PC-3 (cell line): Measurements from ENCODE around the gene RAB17. TPM values are rescaled to one million over a fixed set of nuclear protein-coding genes. Genes with fewer than 3 reads are reported as not detected.

Source experiments
- ATAC-seq: fragments of 200-7000 bp; cut with Tn5 transposase; 2 replicates; pipeline ENCODE4 v1.9.1; 2020; ENCODE audit warnings: mild to moderate bottlenecking, moderate library complexity
- BruUV-seq: library from RNA; stranded (reverse); fragments of 400-500 nt; replicated peaks from 2 replicates; lab custom pipeline; 2021; lab: Mats Ljungman, UMichigan
- CTCF ChIA-PET: fragments of 300-600 bp; sonication (Branson Sonifier 250); formaldehyde crosslinking; loops from one replicate; lab custom pipeline; 2022; ENCODE audit warnings: antibody characterized with exemption; lab: Charles Lee
- POLR2A ChIA-PET: fragments of 300-600 bp; sonication (Branson Sonifier 250); formaldehyde crosslinking; loops from one replicate; lab custom pipeline; 2022; ENCODE audit warnings: antibody characterized with exemption; ENCODE audit not compliant: unreplicated experiment; lab: Charles Lee
- DNase-seq: peaks from one replicate; pipeline ENCODE4 v3.0.0-alpha.2; 2015
- H2AFZ ChIP-seq: fragments of 300-600 bp; sonication (generic); 2 replicates; pipeline ENCODE4 v1.6.0; 2016; ENCODE audit warnings: antibody characterized with exemption, low read length
- H3F3A ChIP-seq: fragments of 300-600 bp; sonication (generic); one replicate; pipeline ENCODE4 v1.6.0; 2017; ENCODE audit warnings: antibody characterized with exemption, low read length, control low read depth, mild to moderate bottlenecking; ENCODE audit not compliant: unreplicated experiment
- H3K27ac ChIP-seq: fragments of 300-600 bp; sonication (generic); 2 replicates; pipeline ENCODE4 v1.5.1; 2016; ENCODE audit warnings: mild to moderate bottlenecking, low read length
- H3K27me3 ChIP-seq: fragments of 300-600 bp; sonication (generic); 2 replicates; pipeline ENCODE4 v1.6.1; 2016; ENCODE audit warnings: low read length, mixed read lengths
- H3K36me3 ChIP-seq: fragments of 300-600 bp; sonication (generic); 2 replicates; pipeline ENCODE4 v1.6.1; 2016; ENCODE audit warnings: low read depth, mixed run types, low read length, mixed read lengths
- H3K4me1 ChIP-seq: fragments of 300-600 bp; sonication (generic); 2 replicates; pipeline ENCODE4 v1.5.1; 2016; ENCODE audit warnings: low read length; ENCODE audit not compliant: insufficient read depth
- H3K4me2 ChIP-seq: fragments of 300-600 bp; sonication (generic); 2 replicates; pipeline ENCODE4 v1.6.0; 2016; ENCODE audit warnings: low read length
- H3K4me3 ChIP-seq: fragments of 300-600 bp; sonication (generic); 2 replicates; pipeline ENCODE4 v1.5.1; 2016; ENCODE audit warnings: mild to moderate bottlenecking, low read length, mixed read lengths
- H3K79me2 ChIP-seq: fragments of 300-600 bp; sonication (generic); 2 replicates; pipeline ENCODE4 v1.6.1; 2017; ENCODE audit warnings: low read length, mixed read lengths
- H3K9ac ChIP-seq: fragments of 300-600 bp; sonication (generic); 2 replicates; pipeline ENCODE4 v1.6.0; 2016; ENCODE audit warnings: mild to moderate bottlenecking, low read length
- H3K9me2 ChIP-seq: fragments of 300-600 bp; sonication (generic); replicated peaks from 2 replicates; pipeline ENCODE4 v1.6.1; 2016; ENCODE audit warnings: mixed run types, low read length, mixed read lengths
- H3K9me3 ChIP-seq: fragments of 300-600 bp; sonication (generic); 2 replicates; pipeline ENCODE4 v1.6.1; 2016; ENCODE audit warnings: low read length, mixed read lengths
- H4K20me1 ChIP-seq: fragments of 300-600 bp; sonication (generic); 2 replicates; pipeline ENCODE4 v1.6.1; 2016; ENCODE audit warnings: low read length, mixed read lengths
- CTCF ChIP-seq: fragments of 300-600 bp; sonication (generic); conservative IDR thresholded peaks from 2 replicates; pipeline ENCODE4 v1.5.1; 2017; ENCODE audit warnings: antibody characterized with exemption, low read depth, mild to moderate bottlenecking, low read length
- EZH2 ChIP-seq: fragments of 300-600 bp; sonication (generic); IDR thresholded peaks from one replicate; pipeline ENCODE4 v1.6.1; 2017; ENCODE audit warnings: antibody characterized with exemption, mild to moderate bottlenecking, low read length; ENCODE audit not compliant: unreplicated experiment
- EZH2phosphoT487 ChIP-seq: fragments of 300-600 bp; sonication (generic); IDR thresholded peaks from 2 replicates; pipeline ENCODE4 v1.6.1; 2018; ENCODE audit warnings: mild to moderate bottlenecking, antibody characterized with exemption, low read length, borderline replicate concordance
- intact Hi-C: fragments of 100-400 bp; cut with micrococcal nuclease; formaldehyde crosslinking; loops from 2 replicates; pipeline ENCODE4 v1.9.0; 2023
- total RNA-seq: library from RNA; depleted of rRNA; stranded (reverse); fragments of >200 nt; gene quantifications from 2 replicates; pipeline ENCODE4 v1.2.3, GENCODE V29; 2014; rRNA removed

The RAB17 gene
- total RNA-seq, 1 experiment from 2014 or later: 28.9 TPM

GRCh38 chr2:237525559-237526157 is 64.9 kb downstream of the RAB17 start:
- no peaks in the 10 kb centered on the region for H3F3A ChIP-seq
- H3K27ac ChIP-seq: no peak overlapping the region
- POLR2A ChIA-PET: interaction anchor here (0.5 to 0.6 kb wide), 2 partner anchors 12 to 161 kb away, joined by 6 to 31 read pairs; no protein-coding TSS in a partner anchor
- H3K9ac ChIP-seq: no peak overlapping the region
- TF ChIP-seq EZH2: no peak
- no peak for TF ChIP-seq CTCF
- no peak for TF ChIP-seq EZH2phosphoT487
- no peaks in the 10 kb centered on the region for H3K9me3 ChIP-seq
- no peak for ATAC-seq
- peaks cover 56% of the 10 kb centered on the region for H3K36me3 ChIP-seq
- H2AFZ ChIP-seq: no peak overlapping the region
- BruUV-seq: no TSS peak
- H3K4me2 ChIP-seq: no peak overlapping the region
- intact Hi-C loops: no loop called here
- H3K4me3 ChIP-seq: no peak overlapping the region
- CTCF ChIA-PET: no interaction called here
- H3K27me3 ChIP-seq: no peaks in the 10 kb centered on the region
- H3K4me1 ChIP-seq: no peaks in the 10 kb centered on the region
- H3K9me2 ChIP-seq: no peaks in the 10 kb centered on the region
- DNase-seq: no peak
- no peaks in the 10 kb centered on the region for H3K79me2 ChIP-seq
- H4K20me1 ChIP-seq: 0 out of 2 replicates have a peak, but pooled peaks cover 4% of the 10 kb centered on the region

- ATAC-seq (no peak), DNase-seq (no peak)
- Histone ChIP-seq H3K27ac (no peak overlapping the region), H3K4me2 (no peak overlapping the region), H3K36me3 (peaks cover 46% of the 10 kb centered on the region), H3F3A (no peaks in the 10 kb centered on the region), H3K9me3 (no peaks in the 10 kb centered on the region), H3K4me3 (no peak overlapping the region), H4K20me1 (0 out of 2 replicates have a peak, but pooled peaks cover 4% of the 10 kb centered on the region), H3K79me2 (no peaks in the 10 kb centered on the region), H3K9ac (no peak overlapping the region), H3K27me3 (no peaks in the 10 kb centered on the region), H2AFZ (no peak overlapping the region), H3K4me1 (no peaks in the 10 kb centered on the region), H3K9me2 (no peaks in the 10 kb centered on the region)
- intact Hi-C loops: no loop called here
- ChIA-PET CTCF (no interaction called here), POLR2A (no interaction called here)
- no peak for TF ChIP-seq EZH2
- TF ChIP-seq CTCF: no peak
- no peak for TF ChIP-seq EZH2phosphoT487
- no TSS peak for BruUV-seq
Observed at GRCh38 chr2:237524631-237525030, 65.9 kb downstream of the RAB17 start.

Other genes starting within 250 kb of the RAB17 start
- 45.0 and 53.4 TPM in 2 replicates for gene COL6A3, start 176.6 kb downstream of the RAB17 start, total RNA-seq
- 201 and 270 TPM in 2 replicates for gene MLPH, start 103.5 kb downstream of the RAB17 start, total RNA-seq
- not detected in 2 replicates for gene PRLH, start 24.2 kb downstream of the RAB17 start, total RNA-seq
- gene LRRFIP1, start 36.9 kb upstream of the RAB17 start, total RNA-seq: 87.8 and 106 TPM in 2 replicates
- gene RBM44, start 208.0 kb upstream of the RAB17 start, total RNA-seq: 0.35 and 0.51 TPM in 2 replicates